Gastroesophageal sphincter (tissue), 4 donors: Measurements from ENCODE around the gene SLC12A8. TPM values are rescaled to one million over a fixed set of nuclear protein-coding genes. Genes with fewer than 3 reads are reported as not detected.

Experiments
- ATAC-seq: fragments of 150-250 bp; one replicate; pipeline ENCODE4 v1.9.1; 2016; ENCODE audit warnings: mild to moderate bottlenecking, moderate library complexity
- H3K27ac ChIP-seq, 4 donors: fragments of 200-600 bp; sonication (generic) in 3 of 4; 1 replicate in 3 of 4; 2 replicates in 1 of 4; pipeline ENCODE4 v1.5.1; 2016 to 2019
- H3K27me3 ChIP-seq: fragments of 200-600 bp; sonication (generic); one replicate; pipeline ENCODE4 v1.5.1; 2019
- H3K36me3 ChIP-seq, 2 donors: fragments of 200-600 bp; sonication (generic); one replicate each; pipeline ENCODE4 v1.5.1; 2019; ENCODE audit warnings: control low read depth in 1 of 2
- H3K4me1 ChIP-seq, 3 donors: fragments of 200-600 bp; sonication (generic); 1 replicate in 2 of 3; 2 replicates in 1 of 3; pipeline ENCODE4 v1.5.1; 2016 to 2019; ENCODE audit warnings: control low read depth in 2 of 3
- H3K4me3 ChIP-seq, 2 donors: fragments of 200-600 bp; sonication (generic); one replicate each; pipeline ENCODE4 v1.5.1; 2019; ENCODE audit warnings: mild to moderate bottlenecking in 1 of 2, moderate library complexity in 1 of 2
- H3K9me3 ChIP-seq, 3 donors: fragments of 200-600 bp; sonication (generic); one replicate each; pipeline ENCODE4 v1.5.1; 2017 to 2019; ENCODE audit warnings: control low read depth in 2 of 3
- EP300 ChIP-seq: sonication (generic); formaldehyde crosslinking; IDR thresholded peaks from one replicate; pipeline ENCODE4 v1.6.1; 2017; ENCODE audit warnings: antibody characterized with exemption, mild to moderate bottlenecking
- POLR2A ChIP-seq, 2 donors: fragments of 450-650 bp; IDR thresholded peaks; one replicate each; pipeline ENCODE4 v1.6.1; 2017; ENCODE audit warnings: antibody characterized with exemption in 2 of 2, mild to moderate bottlenecking in 2 of 2, moderate library complexity in 1 of 2
- POLR2AphosphoS5 ChIP-seq: sonication (generic); formaldehyde crosslinking; IDR thresholded peaks from one replicate; pipeline ENCODE4 v1.6.1; 2017; ENCODE audit warnings: antibody characterized with exemption
- WGBS, 2 donors: methylation state at CpG; one replicate each; pipeline ENCODE4 v1.1.5; 2018; ENCODE audit warnings: low coverage in 1 of 2; 5-methylcytosine and 5-hydroxymethylcytosine counted together
- total RNA-seq, 4 donors: library from RNA; depleted of rRNA; stranded (reverse); fragments of >200 nt; gene quantifications; one replicate each; pipeline ENCODE4 v1.1.0, GENCODE V29; 2016
- TF ChIP-seq, protein P1 (sequence below), 4 experiments: fragments of 200-600 bp in 2 of 4; fragments of 450-650 bp in 2 of 4; sonication (generic) in 1 of 4; IDR thresholded peaks; one replicate each; pipeline ENCODE4 v1.5.1; 2017 to 2019; ENCODE audit warnings: antibody characterized with exemption in 4 of 4, mild to moderate bottlenecking in 2 of 4, moderate library complexity in 2 of 4

Gene SLC12A8
- total RNA-seq, 4 donors from 2014 or later: 0.13 to 2.3 (median 0.54) TPM; not detected in 1

DNA sequence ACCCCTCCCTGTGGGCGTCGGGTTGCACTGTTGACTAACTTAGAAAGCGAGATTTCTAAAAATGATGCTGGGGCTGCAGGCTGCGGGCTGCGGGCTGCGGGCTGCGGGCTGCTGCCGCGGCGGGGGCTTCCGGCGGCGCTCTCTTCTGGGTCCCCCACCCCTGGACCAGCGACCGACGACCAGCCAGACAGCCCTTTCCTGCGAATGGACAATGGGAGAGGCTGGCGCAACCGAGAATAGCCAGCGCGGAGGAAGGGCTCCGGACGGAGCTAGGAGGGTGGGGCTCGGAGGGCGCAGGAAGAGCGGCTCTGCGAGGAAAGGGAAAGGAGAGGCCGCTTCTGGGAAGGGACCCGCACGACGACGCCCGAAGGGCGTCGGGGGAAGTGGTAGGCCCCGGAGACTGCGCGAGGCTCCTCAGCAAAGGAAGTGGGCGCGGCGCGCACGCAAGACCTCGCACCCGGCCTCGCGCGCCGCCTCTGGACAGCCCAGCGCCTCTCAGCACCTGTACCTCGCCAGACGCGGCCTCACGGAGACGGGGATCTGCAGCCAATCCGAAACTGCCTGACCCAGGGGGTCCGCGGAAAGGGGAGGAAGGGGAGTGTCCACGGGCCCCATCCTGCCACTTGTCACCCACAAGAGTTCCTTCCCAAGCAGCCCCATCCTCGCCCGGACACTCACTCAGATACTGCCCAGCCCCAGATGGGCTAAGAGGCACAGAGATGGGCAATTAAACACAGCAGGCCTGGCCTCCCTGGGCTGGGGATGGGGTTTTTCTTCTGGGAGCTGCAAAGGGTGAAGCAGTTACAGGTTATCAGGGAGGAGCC, 70.7 kb downstream of the SLC12A8 start:
- no peaks in the 10 kb centered on the region for H3K9me3 ChIP-seq
- peak overlapping the region in 3 of 4 donors; percentile 56 to 76 (median 62) for H3K27ac ChIP-seq
- H3K4me3 ChIP-seq: peak overlapping the region; percentile 16 to 51
- 2% methylated on average over 15 of the region's 61 CpGs; no CpG with 5 or more reads in 1 of the 2 donors for WGBS, 2 donors
- peak; percentile 78 for ATAC-seq
- H3K27me3 ChIP-seq: no peaks in the 10 kb centered on the region
- H3K36me3 ChIP-seq: no peaks in the 10 kb centered on the region
- TF ChIP-seq EP300 (no peak), POLR2AphosphoS5 (peak; percentile 16), POLR2A (IDR thresholded peaks at IDR 0.05) (no peak)
- TF ChIP-seq, protein P1, sequence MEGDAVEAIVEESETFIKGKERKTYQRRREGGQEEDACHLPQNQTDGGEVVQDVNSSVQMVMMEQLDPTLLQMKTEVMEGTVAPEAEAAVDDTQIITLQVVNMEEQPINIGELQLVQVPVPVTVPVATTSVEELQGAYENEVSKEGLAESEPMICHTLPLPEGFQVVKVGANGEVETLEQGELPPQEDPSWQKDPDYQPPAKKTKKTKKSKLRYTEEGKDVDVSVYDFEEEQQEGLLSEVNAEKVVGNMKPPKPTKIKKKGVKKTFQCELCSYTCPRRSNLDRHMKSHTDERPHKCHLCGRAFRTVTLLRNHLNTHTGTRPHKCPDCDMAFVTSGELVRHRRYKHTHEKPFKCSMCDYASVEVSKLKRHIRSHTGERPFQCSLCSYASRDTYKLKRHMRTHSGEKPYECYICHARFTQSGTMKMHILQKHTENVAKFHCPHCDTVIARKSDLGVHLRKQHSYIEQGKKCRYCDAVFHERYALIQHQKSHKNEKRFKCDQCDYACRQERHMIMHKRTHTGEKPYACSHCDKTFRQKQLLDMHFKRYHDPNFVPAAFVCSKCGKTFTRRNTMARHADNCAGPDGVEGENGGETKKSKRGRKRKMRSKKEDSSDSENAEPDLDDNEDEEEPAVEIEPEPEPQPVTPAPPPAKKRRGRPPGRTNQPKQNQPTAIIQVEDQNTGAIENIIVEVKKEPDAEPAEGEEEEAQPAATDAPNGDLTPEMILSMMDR (IDR thresholded peaks at IDR 0.05): peak in 3 of 4 experiments; percentile 51 to 80 (median 51)
- peaks cover 0 to 44% (median 30%) of the 10 kb centered on the region in 3 donors for H3K4me1 ChIP-seq

DNA sequence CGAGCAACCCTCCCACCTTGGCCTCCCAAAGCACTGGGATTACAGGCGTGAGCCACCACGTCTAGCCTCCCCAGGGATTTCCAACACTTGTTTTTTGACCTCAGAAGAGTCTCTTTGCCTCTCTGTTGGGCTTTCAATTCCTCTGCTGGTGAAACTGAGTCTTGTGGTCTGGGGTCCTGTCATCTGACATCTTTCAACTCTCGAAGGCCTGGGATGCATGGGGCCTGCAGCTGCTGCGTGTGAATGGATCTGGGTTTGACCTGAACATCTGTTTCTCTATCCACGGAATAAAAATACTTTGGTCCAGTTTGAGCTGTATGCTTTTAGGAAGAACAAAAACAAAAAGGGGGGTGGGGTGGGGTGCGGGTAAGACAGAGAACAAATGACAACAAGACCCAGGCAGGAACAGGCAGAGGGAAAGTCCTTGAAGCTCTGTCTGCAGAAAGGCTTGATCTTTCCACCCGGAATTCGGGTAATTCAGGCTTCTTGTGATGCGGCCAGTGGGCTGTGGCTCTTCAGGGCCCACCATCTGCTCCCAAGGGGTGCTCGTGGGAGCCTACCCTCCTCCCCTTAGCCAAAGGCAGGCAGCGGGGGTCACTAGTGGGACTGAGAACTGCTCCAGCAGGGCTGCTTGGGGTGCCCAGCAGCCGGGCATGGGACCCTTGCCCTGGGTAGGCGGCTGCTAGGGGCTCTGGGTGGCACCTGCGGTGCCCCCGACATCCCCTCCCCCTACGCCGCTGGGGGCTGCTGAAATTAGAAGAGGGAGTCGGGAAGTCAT, 71.5 kb downstream of the SLC12A8 start:
- WGBS, 2 donors: 82 to 100% methylated on average over 1 to 8 of the region's 19 CpGs

DNA sequence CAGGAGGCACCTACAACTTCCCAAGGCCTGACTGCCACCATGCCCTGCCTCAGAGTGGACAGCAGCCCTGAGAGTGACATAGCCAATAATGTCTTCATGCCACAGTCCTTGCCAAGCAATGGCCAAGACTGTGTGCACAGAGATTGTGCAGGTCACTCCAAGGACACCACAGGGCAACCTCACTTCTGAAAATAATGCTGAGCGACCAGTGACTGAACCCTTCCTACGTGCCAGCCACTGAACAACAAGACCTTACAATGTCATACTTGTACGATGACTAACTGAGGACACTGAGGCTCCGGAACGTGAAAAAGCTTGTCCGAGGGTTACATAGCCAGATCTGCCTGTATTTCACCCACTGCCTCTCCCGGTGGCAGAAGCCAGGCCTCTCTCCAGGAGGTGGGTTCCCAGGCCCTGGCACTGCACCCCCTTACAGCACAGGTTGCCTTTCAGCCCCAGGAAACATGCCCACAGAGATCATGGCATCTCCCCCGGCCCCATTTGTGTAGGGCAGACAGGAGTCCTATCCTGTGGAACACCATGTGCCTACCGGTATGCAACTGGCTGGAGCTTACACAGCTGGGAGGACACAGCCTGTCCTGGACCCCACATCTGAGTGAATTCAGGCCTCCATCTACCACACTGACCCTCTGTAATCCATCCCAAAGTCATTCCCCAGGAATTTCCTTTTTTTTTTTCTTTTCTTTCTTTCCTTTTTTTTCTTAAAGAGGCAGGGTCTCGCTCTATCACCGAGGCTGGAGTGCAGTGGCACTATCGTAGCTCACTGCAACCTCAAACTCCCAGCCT, 72.3 kb downstream of the SLC12A8 start:
- H3K4me3 ChIP-seq: no peak overlapping the region
- H3K27ac ChIP-seq: peak overlapping the region in 2 of 4 donors; percentile 29 to 76
- H3K27me3 ChIP-seq: no peaks in the 10 kb centered on the region
- H3K4me1 ChIP-seq: peaks cover 0 to 44% (median 30%) of the 10 kb centered on the region in 3 donors
- TF ChIP-seq, protein P1 (IDR thresholded peaks at IDR 0.05): no peak
- TF ChIP-seq POLR2A (IDR thresholded peaks at IDR 0.05) (no peak), EP300 (no peak), POLR2AphosphoS5 (no peak)
- no peaks in the 10 kb centered on the region for H3K36me3 ChIP-seq
- ATAC-seq: no peak
- no peaks in the 10 kb centered on the region for H3K9me3 ChIP-seq
- 90 to 96% methylated on average over 3 to 4 of the region's 12 CpGs for WGBS, 2 donors

More for the DNA sequence above, 71.5 kb downstream of the SLC12A8 start:
- Histone ChIP-seq H3K9me3 (no peaks in the 10 kb centered on the region), H3K4me3 (peak overlapping the region; percentile 16 to 51), H3K4me1 (peaks cover 0 to 44% (median 30%) of the 10 kb centered on the region in 3 donors), H3K36me3 (no peaks in the 10 kb centered on the region), H3K27ac (peak overlapping the region in 3 of 4 donors; percentile 56 to 76 (median 62)), H3K27me3 (no peaks in the 10 kb centered on the region)
- no peak for ATAC-seq
- TF ChIP-seq POLR2A (IDR thresholded peaks at IDR 0.05): no peak
- no peak for TF ChIP-seq EP300
- TF ChIP-seq POLR2AphosphoS5: no peak
- TF ChIP-seq, protein P1 (IDR thresholded peaks at IDR 0.05): no peak

DNA sequence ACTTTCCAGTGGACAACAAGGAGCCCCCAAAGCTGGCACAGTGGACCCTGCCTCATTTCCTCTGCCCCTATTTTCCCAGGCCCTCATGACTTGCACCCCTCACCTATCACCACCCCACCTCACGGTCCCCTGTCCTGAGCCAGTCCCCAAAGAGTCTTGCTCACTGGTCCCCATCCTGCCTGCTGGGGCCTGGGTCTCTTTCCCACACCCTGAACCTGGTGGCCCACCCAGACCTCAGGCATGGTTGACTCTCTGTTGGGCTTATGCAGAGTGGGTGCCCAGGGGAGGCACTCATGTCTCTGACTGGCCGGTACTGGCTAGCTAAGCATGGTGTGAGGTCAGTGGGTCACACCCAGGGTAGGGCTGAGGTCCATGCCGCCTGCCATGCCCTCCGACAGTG, 73.2 kb downstream of the SLC12A8 start:
- ATAC-seq: no peak
- H3K4me1 ChIP-seq: peaks cover 0 to 37% (median 28%) of the 10 kb centered on the region in 3 donors

More for the DNA sequence above, 73.2 kb downstream of the SLC12A8 start:
- Histone ChIP-seq H3K4me3 (no peak overlapping the region), H3K36me3 (no peaks in the 10 kb centered on the region), H3K9me3 (no peaks in the 10 kb centered on the region), H3K27me3 (no peaks in the 10 kb centered on the region), H3K27ac (no peak overlapping the region)
- 93% methylated on average over 3 of the region's 4 CpGs; no CpG with 5 or more reads in 1 of the 2 donors for WGBS, 2 donors
- TF ChIP-seq POLR2AphosphoS5 (no peak), EP300 (no peak)
- TF ChIP-seq, protein P1 (IDR thresholded peaks at IDR 0.05): no peak
